Heart right ventricle (tissue), 16 donors: ENCODE data around the gene LCE4A. TPM values are rescaled to one million over a fixed set of nuclear protein-coding genes. Genes with fewer than 3 reads are reported as not detected.

Experiments used
- ATAC-seq, 8 donors: fragments of 200-7000 bp; cut with Tn5 transposase; one replicate each; pipeline ENCODE4 v1.9.1; 2020; ENCODE audit warnings: mild to moderate bottlenecking in 8 of 8, moderate library complexity in 8 of 8, moderate number of reproducible peaks in 1 of 8
- DNase-seq, 2 donors: peaks; one replicate each; pipeline ENCODE4 v3.0.0-alpha.2; 2020
- H3K27ac ChIP-seq, 10 donors: fragments of 200-600 bp; sonication (generic) in 2 of 10; one replicate each; pipeline versions ENCODE4 v1.5.0 to v1.8.0; 2020 to 2022; ENCODE audit warnings: mild to moderate bottlenecking in 3 of 10
- H3K27me3 ChIP-seq, 7 donors: fragments of 200-600 bp; one replicate each; pipeline ENCODE4 v1.8.0; 2021 to 2022; ENCODE audit warnings: mild to moderate bottlenecking in 2 of 7
- H3K36me3 ChIP-seq, 9 donors: fragments of 200-600 bp; sonication (generic) in 1 of 9; one replicate each; pipeline versions ENCODE4 v1.5.0 to v1.8.0; 2020 to 2022; ENCODE audit warnings: mild to moderate bottlenecking in 2 of 9
- H3K4me1 ChIP-seq, 9 donors: fragments of 200-600 bp; sonication (generic) in 1 of 9; one replicate each; pipeline versions ENCODE4 v1.5.0 to v1.8.0; 2020 to 2022; ENCODE audit warnings: mild to moderate bottlenecking in 4 of 9
- H3K4me3 ChIP-seq, 10 donors: fragments of 200-600 bp; sonication (generic) in 2 of 10; one replicate each; pipeline versions ENCODE4 v1.5.0 to v1.8.0; 2020 to 2022; ENCODE audit warnings: mild to moderate bottlenecking in 7 of 10, moderate library complexity in 2 of 10
- H3K9me3 ChIP-seq, 11 donors: fragments of 200-600 bp in 10 of 11; sonication (generic) in 2 of 11; one replicate each; pipeline versions ENCODE4 v1.5.0 to v1.8.0; 2013 to 2022; ENCODE audit warnings: mild to moderate bottlenecking in 2 of 11, control low read depth in 1 of 11, moderate library complexity in 1 of 11
- CTCF ChIP-seq, 9 donors: fragments of 200-600 bp; sonication (generic) in 2 of 9; IDR thresholded peaks; one replicate each; pipeline versions ENCODE4 v1.5.0 to v1.8.0; 2021 to 2022; ENCODE audit warnings: antibody characterized with exemption in 9 of 9, mild to moderate bottlenecking in 5 of 9, moderate library complexity in 1 of 9
- WGBS, 2 donors: extraction: QIAGEN DNeasy Blood & Tissue Kit; methylation state at CpG; one replicate each; pipeline ENCODE4 v1.1.7; 2013; ENCODE audit warnings: inconsistent platforms in 1 of 2; 5-methylcytosine and 5-hydroxymethylcytosine counted together
- intact Hi-C, 10 donors: fragments of 100-400 bp; cut with DNase I; formaldehyde crosslinking; loops; one replicate each; pipeline versions ENCODE4 v1.11.1 to v1.14.2; 2022
- polyA plus RNA-seq, 2 donors: library from polyadenylated mRNA; stranded (reverse); fragments of 200-250 nt; gene quantifications; one replicate each; pipeline ENCODE4 v1.2.3, GENCODE V29; 2013
- total RNA-seq, 10 donors: library from RNA; stranded (reverse); fragmentation: NEBNext Ultra II Directional in 3 of 10; extraction: Animal tissue kit (Norgen Biotek cat#: 25700) in 3 of 10; gene quantifications; one replicate each; pipeline versions ENCODE4 v1.2.1 to v1.2.4, GENCODE V29; 2021 to 2023
- donor health status: Arrhythmogenic right ventricular cardiomyopathy.
- donor health status: ischemic (EF 13 %, LVEDD 7.1; RV severe dilation, severe dysfunction).
- donor health status: healthy with polysubstance abuse.
- donor health status: DM: no; HTN: yes; CAD: no.
- donor health status: DM: no; HTN: no; CAD: no.
- donor health status: ischemic (EF 25% LVEDD 6.9; RV normal size, moderate dysfunction).
- donor health status: ischemic (EF 25% LVEDD 5.7; RV mildly dilated, moderate dysfunction).
- donor health status: healthy.
- donor health status: DM: yes; HTN: yes; CAD: no.
- donor health status: Ischemic cardiomyopathy.
- donor health status: ischemic (EF 35%, LVEDD 5.7; RV mildly dilated, moderate dysfunction).
- donor health status: nonischemic (EF 11% LVEDD 7.7; RV severe dilation, severe dysfunction).
- donor health status: DM: yes; HTN: yes; CAD: no.
- donor health status: PGD.
- donor health status: ischemic (EF 29% LVEDD 5.4; RV normal size, mild dysfunction).
- donor health status: nonischemic (EF 23%, LVEDD 6.1; RV moderate dilation, normal function).

LCE4A gene
- total and polyA plus RNA-seq, 12 donors, result not detected

- TF ChIP-seq CTCF (IDR thresholded peaks at IDR 0.05), result no peak
Observed at GRCh38 chr1:152728986-152729385, 21.0 kb downstream of the LCE4A start.

GRCh38 chr1:152735648-152736047 lies 27.7 kb downstream of the LCE4A start:
- ATAC-seq, result no peak
- TF ChIP-seq CTCF (IDR thresholded peaks at IDR 0.05), result no peak
- Histone ChIP-seq H3K27ac (no peak overlapping the region), H3K4me3 (no peak overlapping the region), H3K36me3 (no peaks in the 10 kb centered on the region), H3K27me3 (peaks cover 0 to 13% (median 3%) of the 10 kb centered on the region in 7 donors), H3K9me3 (peaks cover 0 to 2% (median 0%) of the 10 kb centered on the region in 11 donors), H3K4me1 (no peaks in the 10 kb centered on the region)
- intact Hi-C loops, result no loop called here
- 16 to 24% methylated on average over 1 of the region's 1 CpG for WGBS, 2 donors
- no peak for DNase-seq

More at GRCh38 chr1:152728986-152729385, 21.0 kb downstream of the LCE4A start:
- H3K4me1 ChIP-seq, result no peaks in the 10 kb centered on the region
- intact Hi-C loops, result no loop called here
- 82 to 85% methylated on average over 1 of the region's 1 CpG for WGBS, 2 donors
- no peak overlapping the region for H3K27ac ChIP-seq
- ATAC-seq (no peak), DNase-seq (no peak)
- H3K9me3 ChIP-seq, result no peaks in the 10 kb centered on the region
- no peak overlapping the region for H3K4me3 ChIP-seq
- no peaks in the 10 kb centered on the region for H3K36me3 ChIP-seq
- H3K27me3 ChIP-seq, result peaks cover 0 to 11% (median 0%) of the 10 kb centered on the region in 7 donors

- peaks cover 0 to 2% (median 0%) of the 10 kb centered on the region in 11 donors for H3K9me3 ChIP-seq
- H3K27ac ChIP-seq, result no peak overlapping the region
- ATAC-seq (no peak), DNase-seq (no peak)
- no peak overlapping the region for H3K4me3 ChIP-seq
- no peaks in the 10 kb centered on the region for H3K36me3 ChIP-seq
- intact Hi-C loops, result no loop called here
- 70 to 77% methylated on average over 5 of the region's 5 CpGs for WGBS, 2 donors
- TF ChIP-seq CTCF (IDR thresholded peaks at IDR 0.05), result no peak
- peaks cover 0 to 13% (median 3%) of the 10 kb centered on the region in 7 donors for H3K27me3 ChIP-seq
- H3K4me1 ChIP-seq, result no peaks in the 10 kb centered on the region
Observed at GRCh38 chr1:152737997-152738396, 30.0 kb downstream of the LCE4A start.

- 69 to 76% methylated on average over 3 of the region's 3 CpGs for WGBS, 2 donors
- H3K9me3 ChIP-seq, result peaks cover 0 to 2% (median 0%) of the 10 kb centered on the region in 11 donors
- no peak overlapping the region for H3K27ac ChIP-seq
- H3K27me3 ChIP-seq, result peaks cover 0 to 12% (median 3%) of the 10 kb centered on the region in 7 donors
- H3K36me3 ChIP-seq, result no peaks in the 10 kb centered on the region
- H3K4me1 ChIP-seq, result no peaks in the 10 kb centered on the region
- DNase-seq (no peak), ATAC-seq (no peak)
- intact Hi-C loops, result no loop called here
- H3K4me3 ChIP-seq, result no peak overlapping the region
- no peak for TF ChIP-seq CTCF (IDR thresholded peaks at IDR 0.05)
Observed at GRCh38 chr1:152739841-152740240, 31.9 kb downstream of the LCE4A start.
